HEK293T (cell line): ENCODE data around the gene AGL.

Experiments used
- ARNT ChIP-seq: fragments of 450-650 bp; IDR thresholded peaks from 2 replicates; pipeline ENCODE4 v1.6.1; 2017; ENCODE audit warnings: mild to moderate bottlenecking
- ELF4 ChIP-seq: fragments of 450-650 bp; IDR thresholded peaks from 2 replicates; pipeline ENCODE4 v1.6.1; 2017; ENCODE audit warnings: antibody characterized with exemption
- FOXK2 ChIP-seq: fragments of 450-650 bp; IDR thresholded peaks from 2 replicates; pipeline ENCODE4 v1.6.1; 2016; ENCODE audit warnings: mild to moderate bottlenecking
- FOXM1 ChIP-seq: fragments of 450-650 bp; IDR thresholded peaks from 2 replicates; pipeline ENCODE4 v1.6.1; 2017; ENCODE audit warnings: mild to moderate bottlenecking, borderline replicate concordance
- HDGF ChIP-seq: fragments of 450-650 bp; IDR thresholded peaks from 2 replicates; pipeline ENCODE4 v1.6.1; 2017; ENCODE audit warnings: antibody characterized with exemption, borderline replicate concordance
- L3MBTL2 ChIP-seq: fragments of 450-650 bp; conservative IDR thresholded peaks from 2 replicates; pipeline ENCODE4 v1.6.1; 2016; ENCODE audit warnings: mild to moderate bottlenecking
- NFRKB ChIP-seq: fragments of 450-650 bp; IDR thresholded peaks from 2 replicates; pipeline ENCODE4 v1.6.1; 2016; ENCODE audit warnings: mild to moderate bottlenecking, moderate library complexity
- SUZ12 ChIP-seq: fragments of 450-650 bp; IDR thresholded peaks from 2 replicates; pipeline ENCODE4 v1.6.1; 2016; ENCODE audit warnings: mild to moderate bottlenecking
- TARDBP ChIP-seq: fragments of 450-650 bp; IDR thresholded peaks from 2 replicates; pipeline ENCODE4 v1.6.1; 2016
- TF ChIP-seq, protein P1 (sequence below): fragments of 450-650 bp; IDR thresholded peaks from 2 replicates; pipeline ENCODE4 v1.6.1; 2016

GRCh38 chr1:99869723-99870122 lies 19.6 kb downstream of the AGL start:
- TF ChIP-seq ELF4: no peak
- no peak for TF ChIP-seq FOXK2
- no peak for TF ChIP-seq HDGF
- TF ChIP-seq, protein P1, sequence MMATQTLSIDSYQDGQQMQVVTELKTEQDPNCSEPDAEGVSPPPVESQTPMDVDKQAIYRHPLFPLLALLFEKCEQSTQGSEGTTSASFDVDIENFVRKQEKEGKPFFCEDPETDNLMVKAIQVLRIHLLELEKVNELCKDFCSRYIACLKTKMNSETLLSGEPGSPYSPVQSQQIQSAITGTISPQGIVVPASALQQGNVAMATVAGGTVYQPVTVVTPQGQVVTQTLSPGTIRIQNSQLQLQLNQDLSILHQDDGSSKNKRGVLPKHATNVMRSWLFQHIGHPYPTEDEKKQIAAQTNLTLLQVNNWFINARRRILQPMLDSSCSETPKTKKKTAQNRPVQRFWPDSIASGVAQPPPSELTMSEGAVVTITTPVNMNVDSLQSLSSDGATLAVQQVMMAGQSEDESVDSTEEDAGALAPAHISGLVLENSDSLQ: no peak
- TF ChIP-seq L3MBTL2: no peak
- TF ChIP-seq ARNT: no peak
- no peak for TF ChIP-seq FOXM1
- no peak for TF ChIP-seq SUZ12
- no peak for TF ChIP-seq NFRKB
- no peak for TF ChIP-seq TARDBP
